WTC11 (cell line): ENCODE results near the gene BCL2L11. TPM values are rescaled to one million over a fixed set of nuclear protein-coding genes. Genes with fewer than 3 reads are reported as not detected.

Experiments
- ATF1 ChIP-seq: sonication (generic); formaldehyde crosslinking; IDR thresholded peaks from 2 replicates; pipeline ENCODE4 v1.8.1; 2023; ENCODE audit warnings: mild to moderate bottlenecking, moderate library complexity, missing genetic modification reagents
- ATF6 ChIP-seq: sonication (generic); formaldehyde crosslinking; IDR thresholded peaks from 2 replicates; pipeline ENCODE4 v1.8.1; 2023; ENCODE audit warnings: mild to moderate bottlenecking, missing genetic modification reagents
- E2F5 ChIP-seq: sonication (generic); formaldehyde crosslinking; IDR thresholded peaks from 2 replicates; pipeline ENCODE4 v1.8.1; 2022; ENCODE audit warnings: mild to moderate bottlenecking, moderate library complexity, missing genetic modification reagents
- EMX1 ChIP-seq: fragments of 250-450 bp; sonication (Bioruptor Pico); IDR thresholded peaks from 2 replicates; pipeline ENCODE4 v1.8.0; 2021; ENCODE audit warnings: mild to moderate bottlenecking
- FOXP1 ChIP-seq: sonication (generic); formaldehyde crosslinking; IDR thresholded peaks from 2 replicates; pipeline ENCODE4 v1.8.0; 2022; ENCODE audit warnings: missing genetic modification reagents, mild to moderate bottlenecking, moderate library complexity, borderline replicate concordance
- HMGXB4 ChIP-seq: sonication (generic); formaldehyde crosslinking; IDR thresholded peaks from 2 replicates; pipeline ENCODE4 v1.8.1; 2023; ENCODE audit warnings: mild to moderate bottlenecking, moderate library complexity, missing genetic modification reagents
- JAZF1 ChIP-seq: fragments of 250-450 bp; sonication (Bioruptor Pico); IDR thresholded peaks from 2 replicates; pipeline ENCODE4 v1.9.0; 2021; ENCODE audit warnings: moderate library complexity, mild to moderate bottlenecking, inconsistent platforms
- MXD4 ChIP-seq: fragments of 250-450 bp; sonication (Bioruptor Pico); IDR thresholded peaks from 2 replicates; pipeline ENCODE4 v1.8.0; 2021; ENCODE audit warnings: mild to moderate bottlenecking, moderate library complexity, borderline replicate concordance
- RORB ChIP-seq: fragments of 250-450 bp; sonication (Bioruptor Pico); IDR thresholded peaks from 2 replicates; pipeline ENCODE4 v1.9.0; 2021; ENCODE audit warnings: mild to moderate bottlenecking
- TP53 ChIP-seq: sonication (generic); formaldehyde crosslinking; IDR thresholded peaks from 2 replicates; pipeline ENCODE4 v1.8.1; 2023; ENCODE audit warnings: mild to moderate bottlenecking, missing genetic modification reagents
- ZNF219 ChIP-seq: sonication (generic); formaldehyde crosslinking; IDR thresholded peaks from 2 replicates; pipeline ENCODE4 v1.8.0; 2023; ENCODE audit warnings: missing genetic modification reagents, mild to moderate bottlenecking, borderline replicate concordance
- ZNF281 ChIP-seq: sonication (generic); formaldehyde crosslinking; IDR thresholded peaks from 2 replicates; pipeline ENCODE4 v1.8.0; 2023; ENCODE audit warnings: mild to moderate bottlenecking, missing genetic modification reagents
- total RNA-seq: library from RNA; stranded (reverse); gene quantifications from 3 replicates; pipeline ENCODE4 v1.2.3, GENCODE V29; 2021
- TF ChIP-seq, protein P1 (sequence below): fragments of 250-450 bp; sonication (Bioruptor Pico); IDR thresholded peaks from 2 replicates; pipeline ENCODE4 v1.9.0; 2021; ENCODE audit warnings: mild to moderate bottlenecking
- TF ChIP-seq, protein P2 (sequence below): sonication (generic); formaldehyde crosslinking; IDR thresholded peaks from 2 replicates; pipeline ENCODE4 v1.8.1; 2022; ENCODE audit warnings: low read depth, mild to moderate bottlenecking, moderate library complexity, missing genetic modification reagents, borderline replicate concordance
- TF ChIP-seq, protein P3 (sequence below): sonication (generic); formaldehyde crosslinking; IDR thresholded peaks from 2 replicates; pipeline ENCODE4 v1.8.1; 2023; ENCODE audit warnings: mild to moderate bottlenecking, missing genetic modification reagents, borderline replicate concordance
- TF ChIP-seq, protein P4 (sequence below): sonication (generic); formaldehyde crosslinking; IDR thresholded peaks from 2 replicates; pipeline ENCODE4 v1.8.0; 2023; ENCODE audit warnings: missing genetic modification reagents, mild to moderate bottlenecking, borderline replicate concordance

BCL2L11 gene
- total RNA-seq, 1 experiment from 2014 or later, result 19.3 TPM

DNA sequence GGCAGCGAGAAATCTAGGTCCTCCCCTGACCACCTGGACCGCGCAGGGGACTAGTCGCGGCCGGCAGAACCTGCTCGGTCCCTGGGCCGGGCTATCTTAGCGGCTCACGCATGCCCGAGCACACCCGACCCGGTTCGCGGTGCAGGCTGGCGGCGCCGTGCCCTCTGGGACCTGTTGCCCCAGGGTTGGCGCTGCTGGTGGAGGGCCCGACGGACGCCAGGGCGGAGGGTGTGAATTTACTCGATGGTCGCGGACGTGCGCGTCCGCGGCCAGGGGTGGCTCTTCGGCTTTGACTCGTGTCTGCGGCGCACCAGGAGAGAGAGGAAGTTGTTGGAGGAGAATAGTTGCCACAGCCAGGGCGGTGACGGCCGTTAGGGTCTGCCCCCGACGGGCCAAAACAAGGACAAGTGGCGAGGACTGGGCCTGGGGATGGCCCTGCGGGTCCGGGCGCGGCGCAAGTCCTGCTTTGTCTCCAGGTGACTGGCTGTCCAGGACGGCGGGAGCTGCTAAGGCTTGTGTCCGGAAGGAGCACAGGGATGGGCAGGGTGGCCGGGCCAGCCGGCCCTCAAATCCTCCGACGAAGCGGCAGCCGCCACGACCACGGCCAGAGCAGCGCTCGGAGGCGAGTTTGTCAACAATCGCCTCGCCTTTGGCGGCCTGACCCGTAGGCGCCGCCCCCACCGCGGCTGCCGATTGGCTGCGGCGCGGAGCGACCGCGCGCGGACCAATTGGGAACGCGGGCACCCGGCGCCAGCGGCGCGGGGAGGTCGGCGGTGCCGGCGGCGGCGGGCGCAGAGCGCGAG lies 1.3 kb downstream of the BCL2L11 start (continued):
- TF ChIP-seq ATF1, result no peak
- TF ChIP-seq, protein P1, sequence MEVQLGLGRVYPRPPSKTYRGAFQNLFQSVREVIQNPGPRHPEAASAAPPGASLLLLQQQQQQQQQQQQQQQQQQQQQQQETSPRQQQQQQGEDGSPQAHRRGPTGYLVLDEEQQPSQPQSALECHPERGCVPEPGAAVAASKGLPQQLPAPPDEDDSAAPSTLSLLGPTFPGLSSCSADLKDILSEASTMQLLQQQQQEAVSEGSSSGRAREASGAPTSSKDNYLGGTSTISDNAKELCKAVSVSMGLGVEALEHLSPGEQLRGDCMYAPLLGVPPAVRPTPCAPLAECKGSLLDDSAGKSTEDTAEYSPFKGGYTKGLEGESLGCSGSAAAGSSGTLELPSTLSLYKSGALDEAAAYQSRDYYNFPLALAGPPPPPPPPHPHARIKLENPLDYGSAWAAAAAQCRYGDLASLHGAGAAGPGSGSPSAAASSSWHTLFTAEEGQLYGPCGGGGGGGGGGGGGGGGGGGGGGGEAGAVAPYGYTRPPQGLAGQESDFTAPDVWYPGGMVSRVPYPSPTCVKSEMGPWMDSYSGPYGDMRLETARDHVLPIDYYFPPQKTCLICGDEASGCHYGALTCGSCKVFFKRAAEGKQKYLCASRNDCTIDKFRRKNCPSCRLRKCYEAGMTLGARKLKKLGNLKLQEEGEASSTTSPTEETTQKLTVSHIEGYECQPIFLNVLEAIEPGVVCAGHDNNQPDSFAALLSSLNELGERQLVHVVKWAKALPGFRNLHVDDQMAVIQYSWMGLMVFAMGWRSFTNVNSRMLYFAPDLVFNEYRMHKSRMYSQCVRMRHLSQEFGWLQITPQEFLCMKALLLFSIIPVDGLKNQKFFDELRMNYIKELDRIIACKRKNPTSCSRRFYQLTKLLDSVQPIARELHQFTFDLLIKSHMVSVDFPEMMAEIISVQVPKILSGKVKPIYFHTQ (CRISPR knock-in tag), result no peak
- no peak for TF ChIP-seq E2F5 (CRISPR knock-in tag)
- no peak for TF ChIP-seq RORB (CRISPR knock-in tag)
- TF ChIP-seq, protein P2, sequence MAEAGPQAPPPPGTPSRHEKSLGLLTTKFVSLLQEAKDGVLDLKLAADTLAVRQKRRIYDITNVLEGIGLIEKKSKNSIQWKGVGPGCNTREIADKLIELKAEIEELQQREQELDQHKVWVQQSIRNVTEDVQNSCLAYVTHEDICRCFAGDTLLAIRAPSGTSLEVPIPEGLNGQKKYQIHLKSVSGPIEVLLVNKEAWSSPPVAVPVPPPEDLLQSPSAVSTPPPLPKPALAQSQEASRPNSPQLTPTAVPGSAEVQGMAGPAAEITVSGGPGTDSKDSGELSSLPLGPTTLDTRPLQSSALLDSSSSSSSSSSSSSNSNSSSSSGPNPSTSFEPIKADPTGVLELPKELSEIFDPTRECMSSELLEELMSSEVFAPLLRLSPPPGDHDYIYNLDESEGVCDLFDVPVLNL (CRISPR knock-in tag), result no peak
- TF ChIP-seq TP53 (CRISPR knock-in tag), result peak; percentile 21; the same call in 1 of the 2 replicates
- TF ChIP-seq, protein P3, sequence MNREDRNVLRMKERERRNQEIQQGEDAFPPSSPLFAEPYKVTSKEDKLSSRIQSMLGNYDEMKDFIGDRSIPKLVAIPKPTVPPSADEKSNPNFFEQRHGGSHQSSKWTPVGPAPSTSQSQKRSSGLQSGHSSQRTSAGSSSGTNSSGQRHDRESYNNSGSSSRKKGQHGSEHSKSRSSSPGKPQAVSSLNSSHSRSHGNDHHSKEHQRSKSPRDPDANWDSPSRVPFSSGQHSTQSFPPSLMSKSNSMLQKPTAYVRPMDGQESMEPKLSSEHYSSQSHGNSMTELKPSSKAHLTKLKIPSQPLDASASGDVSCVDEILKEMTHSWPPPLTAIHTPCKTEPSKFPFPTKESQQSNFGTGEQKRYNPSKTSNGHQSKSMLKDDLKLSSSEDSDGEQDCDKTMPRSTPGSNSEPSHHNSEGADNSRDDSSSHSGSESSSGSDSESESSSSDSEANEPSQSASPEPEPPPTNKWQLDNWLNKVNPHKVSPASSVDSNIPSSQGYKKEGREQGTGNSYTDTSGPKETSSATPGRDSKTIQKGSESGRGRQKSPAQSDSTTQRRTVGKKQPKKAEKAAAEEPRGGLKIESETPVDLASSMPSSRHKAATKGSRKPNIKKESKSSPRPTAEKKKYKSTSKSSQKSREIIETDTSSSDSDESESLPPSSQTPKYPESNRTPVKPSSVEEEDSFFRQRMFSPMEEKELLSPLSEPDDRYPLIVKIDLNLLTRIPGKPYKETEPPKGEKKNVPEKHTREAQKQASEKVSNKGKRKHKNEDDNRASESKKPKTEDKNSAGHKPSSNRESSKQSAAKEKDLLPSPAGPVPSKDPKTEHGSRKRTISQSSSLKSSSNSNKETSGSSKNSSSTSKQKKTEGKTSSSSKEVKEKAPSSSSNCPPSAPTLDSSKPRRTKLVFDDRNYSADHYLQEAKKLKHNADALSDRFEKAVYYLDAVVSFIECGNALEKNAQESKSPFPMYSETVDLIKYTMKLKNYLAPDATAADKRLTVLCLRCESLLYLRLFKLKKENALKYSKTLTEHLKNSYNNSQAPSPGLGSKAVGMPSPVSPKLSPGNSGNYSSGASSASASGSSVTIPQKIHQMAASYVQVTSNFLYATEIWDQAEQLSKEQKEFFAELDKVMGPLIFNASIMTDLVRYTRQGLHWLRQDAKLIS (CRISPR knock-in tag), result no peak
- no peak for TF ChIP-seq HMGXB4 (CRISPR knock-in tag)
- no peak for TF ChIP-seq MXD4
- TF ChIP-seq EMX1 (CRISPR knock-in tag), result no peak
- no peak for TF ChIP-seq JAZF1 (CRISPR knock-in tag)
- no peak for TF ChIP-seq ZNF281 (CRISPR knock-in tag)
- TF ChIP-seq FOXP1, result no peak
- TF ChIP-seq ZNF219 (CRISPR knock-in tag), result 0 out of 2 replicates have a peak, but pooled peaks have one; percentile 29
- TF ChIP-seq, protein P4, sequence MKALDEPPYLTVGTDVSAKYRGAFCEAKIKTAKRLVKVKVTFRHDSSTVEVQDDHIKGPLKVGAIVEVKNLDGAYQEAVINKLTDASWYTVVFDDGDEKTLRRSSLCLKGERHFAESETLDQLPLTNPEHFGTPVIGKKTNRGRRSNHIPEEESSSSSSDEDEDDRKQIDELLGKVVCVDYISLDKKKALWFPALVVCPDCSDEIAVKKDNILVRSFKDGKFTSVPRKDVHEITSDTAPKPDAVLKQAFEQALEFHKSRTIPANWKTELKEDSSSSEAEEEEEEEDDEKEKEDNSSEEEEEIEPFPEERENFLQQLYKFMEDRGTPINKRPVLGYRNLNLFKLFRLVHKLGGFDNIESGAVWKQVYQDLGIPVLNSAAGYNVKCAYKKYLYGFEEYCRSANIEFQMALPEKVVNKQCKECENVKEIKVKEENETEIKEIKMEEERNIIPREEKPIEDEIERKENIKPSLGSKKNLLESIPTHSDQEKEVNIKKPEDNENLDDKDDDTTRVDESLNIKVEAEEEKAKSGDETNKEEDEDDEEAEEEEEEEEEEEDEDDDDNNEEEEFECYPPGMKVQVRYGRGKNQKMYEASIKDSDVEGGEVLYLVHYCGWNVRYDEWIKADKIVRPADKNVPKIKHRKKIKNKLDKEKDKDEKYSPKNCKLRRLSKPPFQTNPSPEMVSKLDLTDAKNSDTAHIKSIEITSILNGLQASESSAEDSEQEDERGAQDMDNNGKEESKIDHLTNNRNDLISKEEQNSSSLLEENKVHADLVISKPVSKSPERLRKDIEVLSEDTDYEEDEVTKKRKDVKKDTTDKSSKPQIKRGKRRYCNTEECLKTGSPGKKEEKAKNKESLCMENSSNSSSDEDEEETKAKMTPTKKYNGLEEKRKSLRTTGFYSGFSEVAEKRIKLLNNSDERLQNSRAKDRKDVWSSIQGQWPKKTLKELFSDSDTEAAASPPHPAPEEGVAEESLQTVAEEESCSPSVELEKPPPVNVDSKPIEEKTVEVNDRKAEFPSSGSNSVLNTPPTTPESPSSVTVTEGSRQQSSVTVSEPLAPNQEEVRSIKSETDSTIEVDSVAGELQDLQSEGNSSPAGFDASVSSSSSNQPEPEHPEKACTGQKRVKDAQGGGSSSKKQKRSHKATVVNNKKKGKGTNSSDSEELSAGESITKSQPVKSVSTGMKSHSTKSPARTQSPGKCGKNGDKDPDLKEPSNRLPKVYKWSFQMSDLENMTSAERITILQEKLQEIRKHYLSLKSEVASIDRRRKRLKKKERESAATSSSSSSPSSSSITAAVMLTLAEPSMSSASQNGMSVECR, result peak; percentile 47; the same call in 1 of the 2 replicates
- TF ChIP-seq ATF6 (CRISPR knock-in tag), result no peak
